BLaER1 (cell line): ENCODE measurements around the gene THOP1.
"Not testable (repeated sequence)": the region's sequence is repeated elsewhere in the genome, so short reads cannot be mapped to it uniquely, and the experiment has no call there.

Experiments
- H3K27ac ChIP-seq: shearing (Covaris generic); formaldehyde crosslinking; 2 replicates; pipeline ENCODE4 v1.8.1; 2022
- H3K27me3 ChIP-seq: shearing (Covaris generic); formaldehyde crosslinking; 2 replicates; pipeline ENCODE4 v1.8.1; 2022
- H3K36me3 ChIP-seq: shearing (Covaris generic); formaldehyde crosslinking; 2 replicates; pipeline ENCODE4 v1.8.1; 2022
- H3K4me1 ChIP-seq: shearing (Covaris generic); formaldehyde crosslinking; 2 replicates; pipeline ENCODE4 v1.8.1; 2022
- H3K4me2 ChIP-seq: shearing (Covaris generic); formaldehyde crosslinking; 2 replicates; pipeline ENCODE4 v1.8.1; 2022
- H3K4me3 ChIP-seq: shearing (Covaris generic); formaldehyde crosslinking; 2 replicates; pipeline ENCODE4 v1.8.1; 2022
- H3K9ac ChIP-seq: shearing (Covaris generic); formaldehyde crosslinking; 2 replicates; pipeline ENCODE4 v1.8.1; 2022
- H3K9me3 ChIP-seq: shearing (Covaris generic); formaldehyde crosslinking; 2 replicates; pipeline ENCODE4 v1.8.1; 2022
- H4K20me1 ChIP-seq: shearing (Covaris generic); formaldehyde crosslinking; 2 replicates; pipeline ENCODE4 v1.8.1; 2022
- Cebpa-rat ChIP-seq: shearing (Covaris generic); IDR thresholded peaks from 2 replicates; pipeline ENCODE4 v1.8.1; 2022

THOP1 gene

DNA sequence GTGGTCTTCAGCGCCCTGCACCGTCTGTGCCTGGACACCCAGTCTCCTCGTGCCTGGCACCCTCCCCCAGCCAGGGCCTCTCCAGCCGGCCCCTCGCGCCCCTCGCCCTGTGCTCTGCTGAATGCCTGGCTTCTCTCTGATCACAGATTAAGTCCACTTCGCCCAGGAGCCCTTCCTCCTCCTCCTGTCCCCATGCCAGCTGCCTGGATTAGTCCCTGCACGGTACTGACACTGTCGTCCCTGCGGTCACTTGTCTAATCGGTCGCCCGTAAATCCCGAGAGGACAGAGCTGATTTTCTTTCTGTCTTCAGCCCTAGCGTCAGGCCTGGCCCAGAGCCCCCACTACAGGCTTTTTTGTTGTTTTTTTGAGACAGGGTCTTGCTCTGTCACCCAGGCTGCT, 6.6 kb downstream of the THOP1 start:
- H3K9me3 ChIP-seq, result no peaks in the 10 kb centered on the region
- TF ChIP-seq Cebpa-rat, result no peak
- H3K4me2 ChIP-seq, result no peak overlapping the region
- H3K27ac ChIP-seq, result peak overlapping the region; percentile 35
- H3K4me1 ChIP-seq, result peaks cover 60% of the 10 kb centered on the region
- peaks cover 67% of the 10 kb centered on the region for H4K20me1 ChIP-seq
- peak overlapping the region; percentile 38 for H3K9ac ChIP-seq
- no peaks in the 10 kb centered on the region for H3K27me3 ChIP-seq
- no peak overlapping the region for H3K4me3 ChIP-seq
- peaks cover 98% of the 10 kb centered on the region for H3K36me3 ChIP-seq

DNA sequence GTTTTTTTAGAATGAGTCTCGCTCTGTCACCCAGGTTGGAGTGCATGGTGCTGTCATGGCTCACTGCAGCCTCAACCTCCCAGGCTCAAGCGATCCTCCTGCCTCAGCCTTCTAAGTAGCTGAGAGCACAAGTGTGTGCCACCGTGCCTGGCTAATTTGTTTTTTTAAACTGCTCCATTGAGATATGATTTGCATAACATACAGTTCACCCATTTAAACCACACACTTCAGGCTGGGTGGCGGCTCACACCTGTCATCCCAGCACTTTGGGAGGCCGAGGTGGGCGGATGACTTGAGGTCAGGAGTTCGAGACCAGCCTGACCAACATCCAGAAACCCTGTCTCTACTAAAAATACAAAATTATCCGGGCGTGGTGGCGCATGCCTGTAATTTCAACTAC, 7.4 kb downstream of the THOP1 start:
- H3K4me2 ChIP-seq, H3K9me3 ChIP-seq, H3K27ac ChIP-seq, H3K4me3 ChIP-seq, H3K27me3 ChIP-seq, H3K9ac ChIP-seq: not testable (repeated sequence)
- Histone ChIP-seq H3K4me1 (peaks cover 60% of the 10 kb centered on the region), H3K36me3 (peaks cover 98% of the 10 kb centered on the region), H4K20me1 (peaks cover 65% of the 10 kb centered on the region)

GRCh38 chr19:2793126-2793525, 7.8 kb downstream of the THOP1 start:
- no peak overlapping the region for H3K4me2 ChIP-seq
- peaks cover 65% of the 10 kb centered on the region for H4K20me1 ChIP-seq
- peaks cover 60% of the 10 kb centered on the region for H3K4me1 ChIP-seq
- peaks cover 98% of the 10 kb centered on the region for H3K36me3 ChIP-seq
- no peaks in the 10 kb centered on the region for H3K27me3 ChIP-seq
- no peak overlapping the region for H3K4me3 ChIP-seq
- no peak overlapping the region for H3K27ac ChIP-seq
- H3K9me3 ChIP-seq, result no peaks in the 10 kb centered on the region
- TF ChIP-seq Cebpa-rat, result no peak
- no peak overlapping the region for H3K9ac ChIP-seq

- H3K9ac ChIP-seq, result no peak overlapping the region
- H3K36me3 ChIP-seq, result peaks cover 98% of the 10 kb centered on the region
- H3K27ac ChIP-seq, result no peak overlapping the region
- peaks cover 60% of the 10 kb centered on the region for H3K4me1 ChIP-seq
- no peak overlapping the region for H3K4me2 ChIP-seq
- H3K4me3 ChIP-seq, result no peak overlapping the region
- H3K27me3 ChIP-seq, result no peaks in the 10 kb centered on the region
- H4K20me1 ChIP-seq, result peaks cover 65% of the 10 kb centered on the region
- TF ChIP-seq Cebpa-rat, result no peak
- H3K9me3 ChIP-seq, result no peaks in the 10 kb centered on the region
Measured at GRCh38 chr19:2793577-2793976, 8.3 kb downstream of the THOP1 start.

- Histone ChIP-seq H3K36me3 (peaks cover 98% of the 10 kb centered on the region), H3K27ac (peak overlapping the region; percentile 30; the same call in 1 of the 2 replicates), H4K20me1 (peaks cover 41% of the 10 kb centered on the region), H3K9me3 (no peaks in the 10 kb centered on the region), H3K9ac (no peak overlapping the region), H3K4me1 (peaks cover 73% of the 10 kb centered on the region), H3K4me2 (no peak overlapping the region), H3K4me3 (no peak overlapping the region), H3K27me3 (no peaks in the 10 kb centered on the region)
- TF ChIP-seq Cebpa-rat, result no peak
Measured at GRCh38 chr19:2795827-2796658, 10.7 kb downstream of the THOP1 start.

GRCh38 chr19:2796659-2797266, 11.5 kb downstream of the THOP1 start:
- Histone ChIP-seq H3K4me1 (peaks cover 73% of the 10 kb centered on the region), H4K20me1 (peaks cover 34% of the 10 kb centered on the region; the same call in 1 of the 2 replicates), H3K36me3 (peaks cover 91% of the 10 kb centered on the region), H3K27ac (no peak overlapping the region), H3K4me3 (no peak overlapping the region), H3K27me3 (no peaks in the 10 kb centered on the region), H3K9ac (0 out of 2 replicates have a peak overlapping the region, but pooled peaks have one; percentile 34), H3K9me3 (no peaks in the 10 kb centered on the region), H3K4me2 (no peak overlapping the region)
- TF ChIP-seq Cebpa-rat, result no peak

GRCh38 chr19:2797280-2797679, 12.0 kb downstream of the THOP1 start:
- Histone ChIP-seq H3K27me3 (no peaks in the 10 kb centered on the region), H3K9ac (peak overlapping the region; percentile 34; the same call in 1 of the 2 replicates), H3K4me1 (peaks cover 75% of the 10 kb centered on the region), H3K4me3 (no peak overlapping the region), H3K27ac (no peak overlapping the region; the same call in 1 of the 2 replicates), H3K4me2 (no peak overlapping the region), H3K36me3 (peaks cover 86% of the 10 kb centered on the region), H4K20me1 (peaks cover 33% of the 10 kb centered on the region; the same call in 1 of the 2 replicates), H3K9me3 (no peaks in the 10 kb centered on the region)
- TF ChIP-seq Cebpa-rat, result no peak

DNA sequence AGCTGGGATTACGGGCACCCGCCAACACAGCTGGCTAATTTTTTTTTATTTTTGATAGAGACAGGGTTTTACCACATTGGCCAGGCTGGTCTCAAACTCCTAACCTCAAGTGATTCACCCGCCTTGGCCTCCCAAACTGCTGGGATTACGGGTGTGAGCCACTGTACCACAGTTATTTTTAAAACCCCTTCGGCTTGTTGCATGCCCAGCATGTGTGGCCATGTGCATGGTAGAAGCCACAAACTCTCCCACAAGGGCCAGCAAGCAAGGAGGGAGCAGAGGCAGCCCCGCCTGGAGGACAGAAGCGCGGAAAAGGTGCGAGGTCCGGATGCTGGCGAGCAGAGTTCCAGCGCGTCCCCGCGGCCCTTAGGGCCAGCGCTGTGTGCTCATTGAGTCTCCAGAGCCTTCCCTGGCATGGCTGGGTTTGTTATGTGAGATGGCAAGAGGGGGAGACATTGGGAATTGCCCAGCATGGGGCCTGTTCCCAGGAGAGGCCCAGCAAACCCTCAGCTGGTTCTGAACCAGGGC, 12.9 kb downstream of the THOP1 start:
- peak overlapping the region; percentile 89 for H3K27ac ChIP-seq
- no peaks in the 10 kb centered on the region for H3K27me3 ChIP-seq
- H4K20me1 ChIP-seq, result peaks cover 28% of the 10 kb centered on the region; the same call in 1 of the 2 replicates
- H3K4me1 ChIP-seq, result peaks cover 76% of the 10 kb centered on the region
- H3K36me3 ChIP-seq, result peaks cover 86% of the 10 kb centered on the region
- no peaks in the 10 kb centered on the region for H3K9me3 ChIP-seq
- peak overlapping the region; percentile 88 for H3K4me2 ChIP-seq
- TF ChIP-seq Cebpa-rat, result no peak
- H3K9ac ChIP-seq, result peak overlapping the region; percentile 43; the same call in 1 of the 2 replicates
- no peak overlapping the region for H3K4me3 ChIP-seq

GRCh38 chr19:2798733-2799132, 13.4 kb downstream of the THOP1 start:
- H4K20me1 ChIP-seq, result peaks cover 28% of the 10 kb centered on the region; the same call in 1 of the 2 replicates
- no peak for TF ChIP-seq Cebpa-rat
- H3K27ac ChIP-seq, result peak overlapping the region; percentile 89
- H3K4me1 ChIP-seq, result peaks cover 80% of the 10 kb centered on the region
- H3K27me3 ChIP-seq, result no peaks in the 10 kb centered on the region
- no peak overlapping the region for H3K4me3 ChIP-seq
- 0 out of 2 replicates have a peak overlapping the region, but pooled peaks have one; percentile 43 for H3K9ac ChIP-seq
- no peaks in the 10 kb centered on the region for H3K9me3 ChIP-seq
- peaks cover 83% of the 10 kb centered on the region for H3K36me3 ChIP-seq
- H3K4me2 ChIP-seq, result peak overlapping the region; percentile 88
